Stimulated activated effector memory CD8-positive, alpha-beta T cell treated with anti-CD3 and anti-CD28 coated beads, Interleukin-12 subunit alpha, Interleukin-12 subunit beta, amount 100 ng/mL, for 72 hours (primary cell): ENCODE data around the gene INSRR.
A peak's percentile ranks its signal among the peaks of the same experiment; 100 is the strongest.

ENCODE experiments used
- ATAC-seq: fragments of 150-1000 bp; cut with Tn5 transposase; 2 replicates; pipeline ENCODE4 v1.10.0; 2021
- DNase-seq, 2 donors: peaks; one replicate each; pipeline ENCODE4 v3.0.0; 2021 to 2022; ENCODE audit warnings: low spot score in 2 of 2
- H3K27ac Mint-ChIP-seq: one replicate; pipeline ENCODE4 v1.8.0; 2022; ENCODE audit warnings: mild to moderate bottlenecking, mixed read lengths
- H3K36me3 Mint-ChIP-seq: one replicate; pipeline ENCODE4 v1.8.0; 2022; ENCODE audit warnings: mild to moderate bottlenecking, mixed read lengths
- H3K4me1 Mint-ChIP-seq: one replicate; pipeline ENCODE4 v1.8.0; 2022; ENCODE audit warnings: mixed read lengths
- H3K4me3 Mint-ChIP-seq: one replicate; pipeline ENCODE4 v1.8.0; 2022; ENCODE audit warnings: mild to moderate bottlenecking, mixed read lengths
- H3K9me3 Mint-ChIP-seq: one replicate; pipeline ENCODE4 v1.8.0; 2022; ENCODE audit warnings: mixed read lengths

Gene INSRR

GRCh38 chr1:156858959-156859522, at the start of gene INSRR:
INSRR (minus strand) TSS chr1:156859117; CDS start chr1:156858621, 496 bp downstream.
- ATAC-seq (no peak), DNase-seq (no peak)
- H3K4me3 Mint-ChIP-seq: peak within 1 kb of the TSS; percentile 74
- H3K27ac Mint-ChIP-seq: no peak within 1 kb of the TSS
- no peaks in the 10 kb centered on the region for H3K36me3 Mint-ChIP-seq
- H3K9me3 Mint-ChIP-seq: no peaks in the 10 kb centered on the region
- H3K4me1 Mint-ChIP-seq: peaks cover 46% of the 10 kb centered on the region

DNA sequence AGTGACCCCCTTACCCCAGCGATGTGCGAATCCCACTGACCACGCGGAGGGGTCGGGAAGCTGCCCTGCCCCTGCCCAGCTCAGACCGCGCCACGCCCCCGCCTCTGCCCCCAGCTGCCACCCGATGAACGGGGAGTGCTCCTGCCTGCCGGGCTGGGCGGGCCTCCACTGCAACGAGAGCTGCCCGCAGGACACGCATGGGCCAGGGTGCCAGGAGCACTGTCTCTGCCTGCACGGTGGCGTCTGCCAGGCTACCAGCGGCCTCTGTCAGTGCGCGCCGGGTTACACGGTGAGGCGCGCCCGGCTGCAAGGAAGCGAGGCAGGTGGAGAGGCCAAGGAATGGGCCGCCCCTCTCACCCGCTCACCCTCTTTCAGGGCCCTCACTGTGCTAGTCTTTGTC, 49.6 kb upstream of the INSRR start:
- no peak overlapping the region for H3K4me3 Mint-ChIP-seq
- no peak overlapping the region for H3K27ac Mint-ChIP-seq
- peaks cover 16% of the 10 kb centered on the region for H3K4me1 Mint-ChIP-seq
- no peaks in the 10 kb centered on the region for H3K36me3 Mint-ChIP-seq
- DNase-seq: no peak
- H3K9me3 Mint-ChIP-seq: no peaks in the 10 kb centered on the region
- ATAC-seq: no peak

GRCh38 chr1:156906206-156906906, 47.4 kb upstream of the INSRR start:
- Mint-ChIP-seq H3K4me3 (no peak overlapping the region), H3K9me3 (no peaks in the 10 kb centered on the region), H3K27ac (no peak overlapping the region)

DNA sequence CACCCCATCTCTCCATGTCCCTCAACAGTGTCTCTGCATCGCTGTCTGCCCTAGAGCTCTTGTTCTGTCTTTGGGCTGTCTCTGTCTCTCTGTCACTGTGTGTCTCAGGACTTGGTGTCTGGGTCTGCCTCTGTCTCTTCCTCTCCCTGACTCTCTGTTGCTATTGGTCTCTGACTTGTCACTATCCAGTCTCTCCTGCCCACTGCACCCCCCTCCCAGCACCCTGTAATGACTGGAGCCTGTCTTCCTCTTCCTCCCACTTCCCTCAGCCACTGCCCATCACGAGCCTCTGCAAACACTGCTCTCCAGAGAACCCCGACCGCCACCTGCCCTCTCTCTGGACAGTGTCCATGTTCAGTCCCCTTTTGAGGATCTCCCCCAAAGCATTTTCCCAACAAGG, 46.7 kb upstream of the INSRR start:
- H3K36me3 Mint-ChIP-seq: no peaks in the 10 kb centered on the region
- H3K27ac Mint-ChIP-seq: no peak overlapping the region
- ATAC-seq: no peak
- H3K4me1 Mint-ChIP-seq: peaks cover 10% of the 10 kb centered on the region
- no peaks in the 10 kb centered on the region for H3K9me3 Mint-ChIP-seq
- H3K4me3 Mint-ChIP-seq: no peak overlapping the region
- DNase-seq: no peak

More at GRCh38 chr1:156906206-156906906, 47.4 kb upstream of the INSRR start:
- Mint-ChIP-seq H3K4me1 (peaks cover 16% of the 10 kb centered on the region), H3K36me3 (no peaks in the 10 kb centered on the region)
- ATAC-seq (no peak), DNase-seq (no peak)

DNA sequence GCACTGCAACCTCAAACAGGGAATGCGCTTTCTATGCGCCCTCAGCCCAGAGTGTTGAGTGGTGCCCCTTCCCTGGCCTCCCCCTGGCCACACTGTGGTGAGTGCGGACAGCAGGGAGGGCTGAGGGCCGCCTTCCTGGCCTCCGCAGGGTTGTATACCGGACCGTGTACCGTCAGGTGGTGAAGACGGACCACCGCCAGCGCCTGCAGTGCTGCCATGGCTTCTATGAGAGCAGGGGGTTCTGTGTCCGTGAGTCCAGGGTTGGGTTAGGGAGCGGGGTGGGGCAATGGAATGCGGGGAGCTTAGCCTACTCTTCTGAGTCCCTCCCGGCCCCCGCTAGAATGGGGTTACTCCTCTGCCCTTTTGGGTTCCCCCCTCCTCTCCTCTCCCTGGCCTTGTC, 46.3 kb upstream of the INSRR start:
- no peak overlapping the region for H3K27ac Mint-ChIP-seq
- no peak overlapping the region for H3K4me3 Mint-ChIP-seq
- DNase-seq (no peak), ATAC-seq (no peak)
- H3K36me3 Mint-ChIP-seq: no peaks in the 10 kb centered on the region
- H3K9me3 Mint-ChIP-seq: no peaks in the 10 kb centered on the region
- peaks cover 6% of the 10 kb centered on the region for H3K4me1 Mint-ChIP-seq

- Mint-ChIP-seq H3K4me3 (no peak overlapping the region), H3K27ac (no peak overlapping the region), H3K4me1 (peaks cover 6% of the 10 kb centered on the region), H3K36me3 (no peaks in the 10 kb centered on the region), H3K9me3 (no peaks in the 10 kb centered on the region)
- DNase-seq: no peak
- no peak for ATAC-seq
Observed at GRCh38 chr1:156904187-156904959, 45.5 kb upstream of the INSRR start.

- Mint-ChIP-seq H3K9me3 (no peaks in the 10 kb centered on the region), H3K27ac (no peak overlapping the region), H3K4me3 (no peak overlapping the region), H3K36me3 (no peaks in the 10 kb centered on the region), H3K4me1 (peaks cover 7% of the 10 kb centered on the region)
- ATAC-seq (no peak), DNase-seq (no peak)
Observed at GRCh38 chr1:156903328-156904091, 44.6 kb upstream of the INSRR start.

DNA sequence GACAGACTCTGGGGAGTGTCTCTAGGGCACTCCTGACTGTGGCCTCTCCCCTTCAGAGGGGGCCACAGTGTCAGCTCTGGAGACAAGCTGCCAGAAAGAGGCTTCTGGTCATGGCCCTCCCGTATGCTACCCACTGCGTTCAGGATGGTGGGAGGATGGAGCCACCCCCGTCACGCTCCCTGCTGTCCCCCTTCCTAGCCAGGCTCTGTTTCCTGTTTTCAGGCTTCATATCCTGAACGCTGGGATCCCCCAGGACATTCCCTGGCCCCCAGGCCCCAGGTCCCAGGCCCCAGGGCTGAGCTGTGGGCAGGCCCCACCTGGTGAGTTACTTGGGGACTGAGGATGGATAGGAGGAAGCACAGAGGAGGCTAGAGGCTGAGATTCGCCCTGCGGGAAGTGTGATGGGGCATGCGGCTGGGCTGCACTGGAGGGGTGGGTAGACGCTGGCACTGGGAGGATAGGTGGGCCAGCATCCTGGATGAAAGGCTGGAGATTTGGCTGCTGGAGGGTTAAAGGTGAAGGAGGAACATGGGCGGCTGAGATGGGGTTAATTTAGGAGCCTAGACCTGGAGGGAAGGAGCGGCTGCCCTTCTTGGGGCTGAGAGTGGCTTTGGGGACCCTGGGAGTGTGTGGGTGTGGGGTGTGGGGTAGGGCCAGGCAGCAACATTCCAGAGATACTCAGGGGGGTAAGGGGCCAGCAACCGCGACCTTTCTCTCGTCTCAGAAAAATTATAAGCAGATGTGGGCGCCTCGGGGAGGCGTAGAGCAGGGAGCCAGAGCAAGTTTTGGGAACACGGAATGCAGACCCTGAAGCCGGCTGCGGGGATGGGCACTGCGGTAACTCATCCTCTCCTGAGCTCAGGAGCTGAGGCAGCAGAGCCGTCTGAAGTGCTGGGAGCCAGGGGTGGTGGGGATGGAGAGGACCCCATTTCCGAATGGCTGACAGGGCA, 43.3 kb upstream of the INSRR start:
- Mint-ChIP-seq H3K4me1 (peaks cover 15% of the 10 kb centered on the region), H3K36me3 (no peaks in the 10 kb centered on the region), H3K4me3 (no peak overlapping the region), H3K9me3 (no peaks in the 10 kb centered on the region), H3K27ac (peak overlapping the region; percentile 63)
- DNase-seq (no peak), ATAC-seq (no peak)

DNA sequence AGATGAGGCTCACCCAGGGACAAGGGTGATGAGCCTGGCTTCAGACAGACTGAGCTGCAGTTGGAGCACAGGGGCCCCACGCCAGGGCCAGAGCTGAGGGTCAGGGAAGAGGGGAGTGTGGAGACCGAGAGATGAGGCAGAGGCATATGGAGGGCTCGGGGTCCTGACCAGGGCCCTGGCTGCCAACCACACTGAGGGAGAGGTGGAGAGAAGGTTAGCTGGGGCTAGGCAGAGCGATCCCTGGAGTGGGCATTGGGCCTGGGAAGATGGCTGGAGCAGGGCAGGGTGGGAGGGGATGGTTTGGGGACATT, 42.6 kb upstream of the INSRR start:
- peaks cover 10% of the 10 kb centered on the region for H3K4me1 Mint-ChIP-seq
- H3K36me3 Mint-ChIP-seq: no peaks in the 10 kb centered on the region
- no peak overlapping the region for H3K4me3 Mint-ChIP-seq
- DNase-seq (no peak), ATAC-seq (no peak)
- H3K27ac Mint-ChIP-seq: peak overlapping the region; percentile 63
- no peaks in the 10 kb centered on the region for H3K9me3 Mint-ChIP-seq

GRCh38 chr1:156900896-156901589, 42.1 kb upstream of the INSRR start:
- Mint-ChIP-seq H3K36me3 (no peaks in the 10 kb centered on the region), H3K9me3 (no peaks in the 10 kb centered on the region), H3K4me3 (no peak overlapping the region), H3K27ac (peak overlapping the region; percentile 63), H3K4me1 (peaks cover 10% of the 10 kb centered on the region)
- no peak for ATAC-seq
- no peak for DNase-seq

- H3K9me3 Mint-ChIP-seq: no peaks in the 10 kb centered on the region
- no peak for DNase-seq
Observed at GRCh38 chr1:156899956-156900718, 41.2 kb upstream of the INSRR start.

DNA sequence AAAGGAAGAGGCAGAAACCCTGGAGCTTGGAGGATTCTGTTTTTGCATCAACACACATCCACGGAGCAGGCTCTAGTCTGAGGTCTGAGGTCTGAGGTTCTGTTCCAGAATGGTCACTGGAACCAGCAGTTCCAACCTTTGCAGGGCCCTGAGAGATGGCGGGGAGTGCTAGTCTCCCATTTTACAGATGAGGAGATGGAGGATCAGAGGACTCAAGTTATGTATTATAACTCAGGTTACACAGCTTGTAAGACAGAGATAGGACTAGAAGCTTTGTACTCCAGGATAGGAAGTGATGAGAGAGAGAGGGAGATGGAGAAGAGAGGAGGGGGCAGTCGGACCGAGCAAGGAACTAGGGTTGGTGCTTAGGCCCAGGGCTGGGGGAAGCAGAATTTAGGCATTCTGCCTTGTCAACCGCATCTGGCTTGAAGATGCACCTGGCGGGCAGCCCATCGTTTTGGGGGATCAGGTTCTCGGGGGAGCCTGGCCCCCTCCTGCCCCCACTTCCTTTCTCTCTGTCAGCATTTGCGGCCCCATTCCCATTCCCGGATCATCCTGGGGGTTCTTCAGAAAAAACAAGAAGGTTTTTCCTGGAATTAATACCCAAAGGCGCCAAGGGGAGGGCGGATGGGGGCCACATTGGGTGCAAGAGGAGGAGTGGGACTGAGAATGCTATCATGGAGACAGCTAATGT, 40.2 kb upstream of the INSRR start:
- DNase-seq: no peak
- H3K4me3 Mint-ChIP-seq: no peak overlapping the region
- H3K27ac Mint-ChIP-seq: peak overlapping the region; percentile 2
- no peak for ATAC-seq
- peaks cover 10% of the 10 kb centered on the region for H3K4me1 Mint-ChIP-seq
- no peaks in the 10 kb centered on the region for H3K9me3 Mint-ChIP-seq
- no peaks in the 10 kb centered on the region for H3K36me3 Mint-ChIP-seq

More at GRCh38 chr1:156899956-156900718, 41.2 kb upstream of the INSRR start:
- peaks cover 10% of the 10 kb centered on the region for H3K4me1 Mint-ChIP-seq
- no peak overlapping the region for H3K4me3 Mint-ChIP-seq
- H3K27ac Mint-ChIP-seq: no peak overlapping the region
- H3K36me3 Mint-ChIP-seq: no peaks in the 10 kb centered on the region
- ATAC-seq: no peak

DNA sequence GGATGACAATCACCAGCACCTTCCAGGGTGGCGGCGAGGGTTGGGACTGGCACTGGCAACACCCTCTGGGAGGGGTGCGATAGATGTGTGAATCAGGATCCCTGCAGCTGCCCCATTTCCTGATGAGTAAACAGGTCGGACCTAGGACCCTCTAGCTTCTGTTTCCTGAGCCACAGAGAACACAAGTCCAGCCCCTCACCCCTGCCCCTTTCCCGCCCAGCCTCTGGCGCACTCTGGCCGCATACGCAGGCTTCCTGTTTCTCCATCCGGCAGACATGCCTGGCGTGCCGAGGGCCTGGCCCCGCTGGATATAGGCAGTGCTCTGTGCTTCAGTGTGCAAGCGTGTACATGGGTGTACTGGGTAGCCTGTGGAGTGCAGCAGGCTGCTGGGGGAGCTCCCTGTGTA, 39.2 kb upstream of the INSRR start:
- Mint-ChIP-seq H3K4me1 (peaks cover 10% of the 10 kb centered on the region), H3K9me3 (no peaks in the 10 kb centered on the region), H3K4me3 (no peak overlapping the region), H3K36me3 (no peaks in the 10 kb centered on the region), H3K27ac (peak overlapping the region; percentile 88)
- DNase-seq (no peak), ATAC-seq (no peak)
